HepG2 (cell line): Measurements from ENCODE around the gene GLB1L3. TPM values are rescaled to one million over a fixed set of nuclear protein-coding genes. Genes with fewer than 3 reads are reported as not detected.
A peak's percentile ranks its signal among the peaks of the same experiment; 100 is the strongest.

Source experiments
- ATAC-seq: fragments of 200-7000 bp; cut with Tn5 transposase; 3 replicates; pipeline ENCODE4 v1.9.1; 2020; ENCODE audit warnings: mild to moderate bottlenecking, moderate library complexity
- BruUV-seq: library from RNA; stranded (reverse); fragments of 400-500 nt; replicated peaks from 2 replicates; lab custom pipeline; 2021; lab: Mats Ljungman, UMichigan
- CTCF ChIA-PET: fragments of 300-600 bp; formaldehyde crosslinking; extraction: SDS; loops from one replicate; lab custom pipeline; 2021; ENCODE audit warnings: low total read pairs, inconsistent platforms, low intra/inter-chr PET ratio; lab: Yijun Ruan, JAX
- POLR2A ChIA-PET: fragments of 350-600 bp; sonication (Branson Sonifier 250); formaldehyde crosslinking; loops from one replicate; lab custom pipeline; 2020; ENCODE audit warnings: antibody characterized with exemption, inconsistent platforms; lab: Yijun Ruan, JAX
- DNase-seq: peaks from one replicate; pipeline ENCODE4 v3.0.0-alpha.2; 2015; ENCODE audit warnings: low spot score
- FAIRE-seq: peaks from 3 replicates; lab custom pipeline; 2011; peaks lifted over from hg19 to GRCh38; lab: Jason Lieb, UNC
- H2AFZ ChIP-seq: one replicate; pipeline ENCODE4 v1.6.1; 2011; ENCODE audit warnings: low read length, inconsistent platforms
- H3K27ac ChIP-seq: fragments of 300-600 bp; 3 replicates; pipeline ENCODE4 v1.8.0; 2011; ENCODE audit warnings: mixed run types, mild to moderate bottlenecking, mixed read lengths, low read length, inconsistent platforms; ENCODE audit not compliant: insufficient read depth; ENCODE audit errors: extremely low read length
- H3K27me3 ChIP-seq, 2 experiments: fragments of 200-600 bp in 1 of 2; 2 replicates in 1 of 2; 3 replicates in 1 of 2; pipeline versions ENCODE4 v1.6.0 to v1.8.0; 2011; ENCODE audit warnings: low read length in 2 of 2, mild to moderate bottlenecking in 2 of 2, moderate library complexity in 2 of 2, inconsistent platforms in 1 of 2; ENCODE audit not compliant: insufficient read depth in 2 of 2, control insufficient read depth in 1 of 2
- H3K36me3 ChIP-seq, 2 experiments: fragments of 200-600 bp in 1 of 2; replicated peaks in 1 of 2; 2 replicates in 1 of 2; 3 replicates in 1 of 2; pipeline versions ENCODE4 v1.5.1 to v1.8.0; 2011; ENCODE audit warnings: low read length in 2 of 2, inconsistent platforms in 1 of 2; ENCODE audit not compliant: insufficient read depth in 2 of 2, control insufficient read depth in 1 of 2
- H3K4me1 ChIP-seq: 2 replicates; pipeline ENCODE4 v1.5.1; 2012; ENCODE audit warnings: low read length, inconsistent platforms; ENCODE audit not compliant: insufficient read depth
- H3K4me2 ChIP-seq: 2 replicates; pipeline ENCODE4 v1.6.0; 2011; ENCODE audit warnings: low read depth, low read length, inconsistent platforms
- H3K4me3 ChIP-seq, 3 experiments: fragments of 200-600 bp in 1 of 3; sonication (generic), shearing (Covaris generic) in 1 of 3; replicated peaks in 1 of 3; 2 replicates each; pipeline ENCODE4 v1.5.1; 2011 to 2016; ENCODE audit warnings: low read length in 3 of 3, inconsistent platforms in 2 of 3, low read depth in 2 of 3, mild to moderate bottlenecking in 2 of 3, control low read depth in 1 of 3, mixed read lengths in 1 of 3; ENCODE audit not compliant: insufficient read depth in 1 of 3
- H3K79me2 ChIP-seq: one replicate; pipeline ENCODE4 v1.6.1; 2011; ENCODE audit warnings: low read length, inconsistent platforms; ENCODE audit not compliant: insufficient read depth
- H3K9ac ChIP-seq: 2 replicates; pipeline ENCODE4 v1.6.0; 2011; ENCODE audit warnings: mild to moderate bottlenecking, low read depth, low read length, inconsistent platforms; ENCODE audit not compliant: insufficient read depth
- H3K9me3 ChIP-seq: 2 replicates; pipeline ENCODE4 v1.5.1; 2012; ENCODE audit warnings: mild to moderate bottlenecking, low read length
- H4K20me1 ChIP-seq: 2 replicates; pipeline ENCODE4 v1.6.0; 2011; ENCODE audit warnings: inconsistent platforms, mild to moderate bottlenecking, low read length, moderate library complexity; ENCODE audit not compliant: insufficient read depth
- CHD2 ChIP-seq: IDR thresholded peaks from 2 replicates; pipeline ENCODE4 v1.6.1; 2011; ENCODE audit warnings: low read depth, low read length, improper control_type of control experiment
- FIP1L1 ChIP-seq: fragments of 200-400 bp; formaldehyde crosslinking; IDR thresholded peaks from 2 replicates; pipeline ENCODE4 v1.6.1; 2018; ENCODE audit warnings: low read depth, mild to moderate bottlenecking, low read length, moderate library complexity, borderline replicate concordance; ENCODE audit not compliant: insufficient read depth
- HDAC2 ChIP-seq: sonication (generic); formaldehyde crosslinking; IDR thresholded peaks from 2 replicates; pipeline ENCODE4 v1.4.0; 2020; ENCODE audit warnings: missing genetic modification reagents
- HDAC6 ChIP-seq: fragments of 200-600 bp; sonication (generic); IDR thresholded peaks from 2 replicates; pipeline ENCODE4 v1.7.0; 2017; ENCODE audit warnings: mild to moderate bottlenecking, antibody characterized with exemption, low read length, low read depth
- HNRNPK ChIP-seq: fragments of 200-400 bp; formaldehyde crosslinking; IDR thresholded peaks from 2 replicates; pipeline ENCODE4 v1.6.1; 2018; ENCODE audit warnings: low read length, low read depth, moderate library complexity, mild to moderate bottlenecking; ENCODE audit not compliant: poor library complexity, severe bottlenecking
- NFYC ChIP-seq: IDR thresholded peaks from 2 replicates; pipeline ENCODE4 v1.6.1; 2016; ENCODE audit warnings: missing genetic modification reagents, missing compliant biosample characterization
- REST ChIP-seq, 2 experiments: IDR thresholded peaks; 2 replicates each; pipeline ENCODE4 v1.6.1; 2011 to 2012; ENCODE audit warnings: low read length in 2 of 2, borderline replicate concordance in 1 of 2, low read depth in 1 of 2, mild to moderate bottlenecking in 1 of 2, moderate library complexity in 1 of 2
- RNF219 ChIP-seq: sonication (generic); formaldehyde crosslinking; IDR thresholded peaks from 2 replicates; pipeline ENCODE4 v1.5.0; 2020; ENCODE audit warnings: mild to moderate bottlenecking, missing genetic modification reagents
- SALL1 ChIP-seq: sonication (generic); formaldehyde crosslinking; IDR thresholded peaks from 2 replicates; pipeline ENCODE4 v1.8.0; 2022; ENCODE audit warnings: mild to moderate bottlenecking, missing genetic modification reagents
- SNAPC5 ChIP-seq: sonication (generic); formaldehyde crosslinking; IDR thresholded peaks from 2 replicates; pipeline ENCODE4 v1.8.1; 2023; ENCODE audit warnings: mild to moderate bottlenecking, missing genetic modification reagents, borderline replicate concordance
- ZNF280D ChIP-seq: sonication (generic); formaldehyde crosslinking; IDR thresholded peaks from 2 replicates; pipeline ENCODE4 v1.5.1; 2020; ENCODE audit warnings: mild to moderate bottlenecking, missing genetic modification reagents
- ZNF44 ChIP-seq: sonication (generic); formaldehyde crosslinking; IDR thresholded peaks from 2 replicates; pipeline ENCODE4 v1.5.1; 2020; ENCODE audit warnings: mild to moderate bottlenecking, missing genetic modification reagents
- ZSCAN30 ChIP-seq: sonication (generic); formaldehyde crosslinking; IDR thresholded peaks from 2 replicates; pipeline ENCODE4 v1.5.0; 2020; ENCODE audit warnings: mild to moderate bottlenecking, missing genetic modification reagents
- WGBS: methylation state at CpG from one replicate; pipeline ENCODE4 v1.1.6; 2017; ENCODE audit warnings: low lambda C conversion rate; 5-methylcytosine and 5-hydroxymethylcytosine counted together
- in situ Hi-C: cut with HindIII; loops from 2 replicates; pipeline ENCODE4 v1.10.0; 2017; ENCODE audit warnings: low pct_unique_long_range_greater_than_20kb; ENCODE audit not compliant: extremely low pct_ligation_motif_present
- intact Hi-C: fragments of 100-400 bp; cut with micrococcal nuclease; formaldehyde crosslinking; loops from one replicate; pipeline ENCODE4 v1.10.0; 2022; ENCODE audit not compliant: unreplicated experiment
- polyA plus RNA-seq, 8 experiments: library from polyadenylated mRNA; depleted of rRNA in 3 of 8; stranded (reverse) in 7 of 8; unstranded in 1 of 8; fragments of >200 nt; fragmentation: Illumina TruSeq in 4 of 8; extraction: Trizol in 4 of 8; gene quantifications; 2 replicates each; pipeline versions ENCODE4 v1.2.1 to v1.2.3, GENCODE V29; 2011 to 2016; ENCODE audit warnings: low read depth in 4 of 8, missing spikeins in 1 of 8, mixed read lengths in 1 of 8; ENCODE audit not compliant: insufficient read depth in 1 of 8
- total RNA-seq, 5 experiments: library from RNA; depleted of rRNA; stranded (reverse); fragments of >200 nt; fragmentation: Illumina TruSeq; extraction: Trizol; gene quantifications; 2 replicates each; pipeline ENCODE4 v1.2.3, GENCODE V29; 2016; ENCODE audit warnings: low read depth in 1 of 5

The GLB1L3 gene
- total and polyA plus RNA-seq, 2 of the 13 experiments (the other 11 are each of a cell fraction or from before 2014, with no cell fraction given), result not detected

GRCh38 chr11:134252346-134253187 is 23.6 kb upstream of the GLB1L3 start:
- Histone ChIP-seq H3K4me3 (peak overlapping the region; percentile 75 to 98 (median 86)), H3K4me2 (peak overlapping the region; percentile 73), H4K20me1 (no peaks in the 10 kb centered on the region), H3K9ac (peak overlapping the region; percentile 71), H3K36me3 (peaks cover 9 to 34% of the 10 kb centered on the region in 2 experiments; a peak in 4 of 5 replicates), H2AFZ (peak overlapping the region; percentile 98), H3K27ac (peak overlapping the region; percentile 61), H3K9me3 (no peaks in the 10 kb centered on the region), H3K4me1 (peaks cover 24% of the 10 kb centered on the region), H3K79me2 (peaks cover 21% of the 10 kb centered on the region), H3K27me3 (no peaks in the 10 kb centered on the region)
- no peak for DNase-seq
- TSS peak; percentile 68 for BruUV-seq
- intact Hi-C loops (loop anchor here (2.0 kb wide), 1 partner anchor 28 kb away; the partner anchor contains the start of gene VPS26B), in situ Hi-C loops (no loop called here)
- no peak for FAIRE-seq
- peak; percentile 42 for ATAC-seq
- POLR2A ChIA-PET, result interaction anchor here (0.9 to 1.8 kb wide), 2 partner anchors 28 kb away, joined by 4 to 12 read pairs; partner anchors contain the start of genes NCAPD3 and VPS26B
- CTCF ChIA-PET, result no interaction called here
- WGBS, result 11% methylated on average over 21 of the region's 27 CpGs
- no peak for TF ChIP-seq ZNF280D
- TF ChIP-seq NFYC, result no peak
- no peak for TF ChIP-seq ZSCAN30 (CRISPR knock-in tag)
- TF ChIP-seq SALL1 (CRISPR knock-in tag), result 0 out of 2 replicates have a peak, but pooled peaks have one; percentile 7
- no peak for TF ChIP-seq SNAPC5 (CRISPR knock-in tag)
- TF ChIP-seq HDAC6, result no peak
- TF ChIP-seq RNF219, result 0 out of 2 replicates have a peak, but pooled peaks have one; percentile 11
- no peak for TF ChIP-seq ZNF44 (CRISPR knock-in tag)
- TF ChIP-seq FIP1L1, result no peak
- TF ChIP-seq CHD2, result peak; percentile 45; the same call in 1 of the 2 replicates
- TF ChIP-seq HDAC2 (CRISPR knock-in tag), result no peak
- TF ChIP-seq REST (IDR thresholded peaks at IDR 0.05; ENCODE audit: borderline replicate concordance in 1 of 2, low read depth in 1 of 2, low read length in 2 of 2), result peak in 1 of 2 experiments; percentile 54; a peak in 1 of 4 replicates
- no peak for TF ChIP-seq HNRNPK
